Peyer's patch (tissue), 4 donors: ENCODE measurements around the gene PPEF2.

Experiments used
- POLR2A ChIP-seq, 2 donors: fragments of 450-650 bp; IDR thresholded peaks; one replicate each; pipeline ENCODE4 v1.5.1; 2017; ENCODE audit warnings: antibody characterized with exemption in 2 of 2, mild to moderate bottlenecking in 2 of 2, moderate library complexity in 2 of 2
- TF ChIP-seq, protein P1 (sequence below), 6 experiments: fragments of 450-650 bp in 4 of 6; fragments of 200-600 bp in 2 of 6; sonication (generic) in 1 of 6; IDR thresholded peaks; one replicate each; pipeline ENCODE4 v1.5.1; 2017 to 2019; ENCODE audit warnings: antibody characterized with exemption in 6 of 6, mild to moderate bottlenecking in 3 of 6, moderate library complexity in 1 of 6

DNA sequence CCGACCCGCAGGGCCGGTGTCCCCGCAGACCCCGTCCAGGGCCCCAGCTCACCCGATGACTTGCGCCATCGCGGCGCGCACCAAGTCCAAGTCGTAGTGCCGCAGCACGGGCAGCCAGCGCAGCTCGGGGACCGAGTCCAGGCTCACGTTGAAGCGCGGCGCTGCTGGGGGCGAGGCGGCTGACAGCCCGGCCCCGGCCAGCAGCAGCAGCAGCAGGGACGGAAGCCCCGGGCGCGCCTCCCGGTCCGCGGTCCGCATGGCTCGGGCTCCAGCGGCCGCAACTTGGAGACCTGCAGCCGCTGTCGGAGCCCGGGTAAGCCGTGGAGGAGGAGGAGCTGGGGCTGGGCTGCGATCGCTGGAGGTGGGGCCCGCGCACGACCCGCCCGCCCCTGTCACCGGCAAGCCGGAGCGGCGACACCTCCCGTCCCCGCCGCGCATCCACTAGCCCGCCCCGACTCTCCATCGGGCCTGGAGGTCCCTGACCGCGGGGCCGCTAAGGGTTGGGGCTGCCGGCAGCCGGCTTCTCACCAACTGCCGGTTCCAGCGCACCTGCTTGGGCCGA, 38.5 kb upstream of the PPEF2 start, which contains the start of gene NAAA:
- TF ChIP-seq, protein P1, sequence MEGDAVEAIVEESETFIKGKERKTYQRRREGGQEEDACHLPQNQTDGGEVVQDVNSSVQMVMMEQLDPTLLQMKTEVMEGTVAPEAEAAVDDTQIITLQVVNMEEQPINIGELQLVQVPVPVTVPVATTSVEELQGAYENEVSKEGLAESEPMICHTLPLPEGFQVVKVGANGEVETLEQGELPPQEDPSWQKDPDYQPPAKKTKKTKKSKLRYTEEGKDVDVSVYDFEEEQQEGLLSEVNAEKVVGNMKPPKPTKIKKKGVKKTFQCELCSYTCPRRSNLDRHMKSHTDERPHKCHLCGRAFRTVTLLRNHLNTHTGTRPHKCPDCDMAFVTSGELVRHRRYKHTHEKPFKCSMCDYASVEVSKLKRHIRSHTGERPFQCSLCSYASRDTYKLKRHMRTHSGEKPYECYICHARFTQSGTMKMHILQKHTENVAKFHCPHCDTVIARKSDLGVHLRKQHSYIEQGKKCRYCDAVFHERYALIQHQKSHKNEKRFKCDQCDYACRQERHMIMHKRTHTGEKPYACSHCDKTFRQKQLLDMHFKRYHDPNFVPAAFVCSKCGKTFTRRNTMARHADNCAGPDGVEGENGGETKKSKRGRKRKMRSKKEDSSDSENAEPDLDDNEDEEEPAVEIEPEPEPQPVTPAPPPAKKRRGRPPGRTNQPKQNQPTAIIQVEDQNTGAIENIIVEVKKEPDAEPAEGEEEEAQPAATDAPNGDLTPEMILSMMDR (IDR thresholded peaks at IDR 0.05) = peak in 4 of 6 experiments; percentile 3 to 73 (median 69)
- peak; percentile 65 to 73 for TF ChIP-seq POLR2A (IDR thresholded peaks at IDR 0.05)
